K562 (cell line): ENCODE results near the gene CCR9. TPM values are rescaled to one million over a fixed set of nuclear protein-coding genes. Genes with fewer than 3 reads are reported as not detected.

ENCODE experiments used
- BHLHE40 ChIP-seq: IDR thresholded peaks from 2 replicates; pipeline ENCODE4 v1.6.1; 2011; ENCODE audit warnings: low read length, improper control_type of control experiment
- CHD7 ChIP-seq: fragments of 200-600 bp; sonication (generic); IDR thresholded peaks from one replicate; pipeline ENCODE4 v1.6.1; 2012; ENCODE audit warnings: mild to moderate bottlenecking, low read depth, low read length, inconsistent platforms
- E4F1 ChIP-seq: fragments of 250-450 bp; sonication (Bioruptor Pico); IDR thresholded peaks from 2 replicates; pipeline ENCODE4 v1.5.0; 2021; ENCODE audit warnings: mild to moderate bottlenecking, borderline replicate concordance
- ETS2 ChIP-seq: IDR thresholded peaks from 2 replicates; pipeline ENCODE4 v1.6.1; 2016; ENCODE audit warnings: borderline replicate concordance, missing genetic modification characterization, mild to moderate bottlenecking, moderate library complexity, missing compliant biosample characterization; ENCODE audit not compliant: poor library complexity, severe bottlenecking
- PURB ChIP-seq: sonication (generic); formaldehyde crosslinking; IDR thresholded peaks from 2 replicates; pipeline ENCODE4 v1.9.0; 2021; ENCODE audit warnings: low read depth, mild to moderate bottlenecking, missing genetic modification reagents
- TAF7 ChIP-seq: fragments of 450-650 bp; IDR thresholded peaks from 2 replicates; pipeline ENCODE4 v1.6.1; 2016; ENCODE audit warnings: missing genetic modification characterization, missing compliant biosample characterization
- ZBTB34 ChIP-seq: fragments of 250-450 bp; sonication (Bioruptor Pico); IDR thresholded peaks from 2 replicates; pipeline ENCODE4 v1.8.0; 2021; ENCODE audit warnings: mild to moderate bottlenecking, moderate library complexity
- ZNF445 ChIP-seq: fragments of 250-450 bp; sonication (Bioruptor Pico); IDR thresholded peaks from 2 replicates; pipeline ENCODE4 v1.4.0; 2020; ENCODE audit warnings: low read depth, mild to moderate bottlenecking, moderate library complexity
- ZNF699 ChIP-seq: fragments of 250-450 bp; sonication (Bioruptor Pico); IDR thresholded peaks from 2 replicates; pipeline ENCODE4 v1.8.0; 2021; ENCODE audit warnings: mild to moderate bottlenecking, moderate library complexity; ENCODE audit not compliant: insufficient replicate concordance
- ZSCAN29 ChIP-seq: fragments of 450-650 bp; IDR thresholded peaks from 2 replicates; pipeline ENCODE4 v1.6.1; 2017
- polyA plus RNA-seq, 8 experiments: library from polyadenylated mRNA; depleted of rRNA in 4 of 8; stranded (reverse) in 5 of 8; unstranded in 3 of 8; fragments of >200 nt; fragmentation: Nextera tagmentation in 2 of 8; fragmentation: Illumina TruSeq in 1 of 8; extraction: Ambion mirVana in 2 of 8; extraction: Trizol in 1 of 8; gene quantifications; 2 replicates each; pipeline versions ENCODE4 v1.2.1 to v1.2.3, GENCODE V29; 2011 to 2014; ENCODE audit warnings: inconsistent platforms in 1 of 8, missing spikeins in 1 of 8
- total RNA-seq, 7 experiments: library from RNA; depleted of rRNA in 6 of 7; stranded (reverse); fragments of >200 nt in 6 of 7; fragmentation: Illumina TruSeq in 2 of 7; extraction: Trizol in 2 of 7; gene quantifications; 2 replicates each; pipeline versions ENCODE4 v1.2.1 to v1.2.3, GENCODE V29; 2011 to 2021; ENCODE audit warnings: low replicate concordance in 1 of 7

Gene CCR9
- total and polyA plus RNA-seq, 9 of the 15 experiments (the other 6 are each of a cell fraction or from before 2014, with no cell fraction given), result not detected

- TF ChIP-seq ZNF445 (CRISPR knock-in tag) (no peak), ETS2 (tag) (no peak), CHD7 (no peak), ZBTB34 (no peak), PURB (CRISPR knock-in tag) (no peak), TAF7 (tag) (no peak), E4F1 (CRISPR knock-in tag) (no peak), BHLHE40 (no peak), ZSCAN29 (no peak; the same call in 1 of the 2 replicates), ZNF699 (CRISPR knock-in tag) (no peak)
These were observed 5.0 kb upstream of the CCR9 start (continued) for GRCh38 chr3:45881078-45882022.
